B cell (primary cell): ENCODE results near the gene FMNL2. TPM values are rescaled to one million over a fixed set of nuclear protein-coding genes. Genes with fewer than 3 reads are reported as not detected.

Experiments used
- ATAC-seq: fragments of 200-7000 bp; cut with Tn5 transposase; one replicate; pipeline ENCODE4 v1.10.0; 2021; ENCODE audit warnings: low read depth, mild to moderate bottlenecking, moderate number of reproducible peaks, moderate library complexity
- CTCF ChIA-PET: fragments of 350-600 bp; sonication (Branson Sonifier 250); formaldehyde crosslinking; loops from one replicate; lab custom pipeline; 2021; ENCODE audit warnings: antibody characterized with exemption, inconsistent platforms; lab: Charles Lee
- POLR2A ChIA-PET: fragments of 350-600 bp; sonication (Branson Sonifier 250); formaldehyde crosslinking; loops from one replicate; lab custom pipeline; 2021; ENCODE audit warnings: antibody characterized with exemption; lab: Charles Lee
- DNase-seq: peaks from one replicate; pipeline ENCODE4 v3.0.0; 2013
- H2AFZ ChIP-seq: 2 replicates; pipeline ENCODE4 v1.6.1; 2012; ENCODE audit warnings: mild to moderate bottlenecking, low read depth, low read length; ENCODE audit not compliant: insufficient read depth, poor library complexity, severe bottlenecking
- H3K27ac ChIP-seq, 2 donors: 1 replicate in 1 of 2; 2 replicates in 1 of 2; pipeline ENCODE4 v1.5.1; 2012 to 2013; ENCODE audit warnings: low read length in 2 of 2, mild to moderate bottlenecking in 2 of 2, moderate library complexity in 1 of 2
- H3K27me3 ChIP-seq, 4 experiments: fragments of 200-600 bp in 1 of 4; sonication (generic) in 1 of 4; replicated peaks in 1 of 4; 1 replicate in 2 of 4; 2 replicates in 2 of 4; pipeline versions ENCODE4 v1.6.1 to v1.7.0; 2013 to 2016; ENCODE audit warnings: low read length in 3 of 4, mild to moderate bottlenecking in 2 of 4, mixed read lengths in 1 of 4, moderate library complexity in 1 of 4; ENCODE audit not compliant: insufficient read depth in 4 of 4, control insufficient read depth in 3 of 4; ENCODE audit errors: control extremely low read depth in 1 of 4
- H3K36me3 ChIP-seq, 2 experiments: replicated peaks in 1 of 2; 1 replicate in 1 of 2; 2 replicates in 1 of 2; pipeline versions ENCODE4 v1.6.1 to v1.7.1; 2013; ENCODE audit warnings: low read length in 1 of 2; ENCODE audit not compliant: insufficient read depth in 2 of 2, control insufficient read depth in 1 of 2; ENCODE audit errors: control extremely low read depth in 1 of 2, extremely low read depth in 1 of 2
- H3K4me1 ChIP-seq, 2 donors: fragments of 200-600 bp in 1 of 2; sonication (generic) in 1 of 2; 1 replicate in 1 of 2; 2 replicates in 1 of 2; pipeline versions ENCODE4 v1.5.1 to v1.6.1; 2013 to 2017; ENCODE audit warnings: low read length in 2 of 2; ENCODE audit not compliant: control insufficient read depth in 2 of 2, insufficient read depth in 2 of 2
- H3K4me2 ChIP-seq: replicated peaks from 2 replicates; pipeline ENCODE3; 2012; ENCODE audit warnings: mild to moderate bottlenecking, low read depth, low read length; ENCODE audit not compliant: poor library complexity, severe bottlenecking
- H3K4me3 ChIP-seq, 5 experiments: fragments of 200-600 bp in 1 of 5; sonication (generic) in 1 of 5; 1 replicate in 3 of 5; 2 replicates in 2 of 5; pipeline versions ENCODE4 v1.5.1 to v1.7.0; 2011 to 2016; ENCODE audit warnings: low read length in 4 of 5, mild to moderate bottlenecking in 4 of 5, low read depth in 2 of 5, control low read depth in 1 of 5, moderate library complexity in 1 of 5; ENCODE audit not compliant: insufficient read depth in 1 of 5; ENCODE audit errors: control extremely low read depth in 1 of 5, extremely low read depth in 1 of 5
- H3K79me2 ChIP-seq: fragments of 200-600 bp; sonication (generic); one replicate; pipeline ENCODE4 v1.6.0; 2016; ENCODE audit warnings: low read length; ENCODE audit not compliant: control insufficient read depth, insufficient read depth
- H3K9ac ChIP-seq: fragments of 200-600 bp; sonication (generic); 2 replicates; pipeline ENCODE4 v1.6.1; 2017; ENCODE audit warnings: mild to moderate bottlenecking, low read length, moderate library complexity
- H3K9me3 ChIP-seq, 3 donors: one replicate each; pipeline versions ENCODE4 v1.6.1 to v1.7.1; 2013; ENCODE audit warnings: low read length in 2 of 3; ENCODE audit not compliant: control insufficient read depth in 2 of 3, insufficient read depth in 1 of 3; ENCODE audit errors: control extremely low read depth in 1 of 3
- H4K20me1 ChIP-seq: 2 replicates; pipeline ENCODE4 v1.6.0; 2012; ENCODE audit warnings: mild to moderate bottlenecking, low read length; ENCODE audit not compliant: insufficient read depth, control insufficient read depth, poor library complexity, severe bottlenecking
- H3K27ac Mint-ChIP-seq: one replicate; pipeline ENCODE4 v1.8.0; 2021; ENCODE audit warnings: mixed read lengths
- H3K27me3 Mint-ChIP-seq: one replicate; pipeline ENCODE4 v1.8.0; 2021; ENCODE audit warnings: mixed read lengths
- H3K4me1 Mint-ChIP-seq: one replicate; pipeline ENCODE4 v1.8.0; 2021; ENCODE audit warnings: mixed read lengths
- H3K4me3 Mint-ChIP-seq: one replicate; pipeline ENCODE4 v1.8.0; 2021; ENCODE audit warnings: mixed read lengths
- H3K9me3 Mint-ChIP-seq: one replicate; pipeline ENCODE4 v1.8.0; 2022; ENCODE audit warnings: mixed read lengths; ENCODE audit not compliant: insufficient read depth
- EZH2 ChIP-seq: IDR thresholded peaks from 2 replicates; pipeline ENCODE4 v1.6.1; 2012; ENCODE audit warnings: borderline replicate concordance, low read depth, mild to moderate bottlenecking, moderate library complexity, low read length; ENCODE audit not compliant: insufficient read depth, poor library complexity, severe bottlenecking
- WGBS: methylation state at CpG from one replicate; pipeline ENCODE4 v1.1.5; 2013; ENCODE audit warnings: missing lambda C conversion rate; ENCODE audit not compliant: insufficient coverage; 5-methylcytosine and 5-hydroxymethylcytosine counted together
- intact Hi-C: fragments of 100-400 bp; cut with micrococcal nuclease; formaldehyde crosslinking; loops from one replicate; pipeline ENCODE4 v1.10.0; 2022
- polyA plus RNA-seq: library from polyadenylated mRNA; depleted of rRNA; stranded (reverse); fragments of >200 nt; gene quantifications from 2 replicates; pipeline ENCODE4 v1.2.3, GENCODE V29; 2012
- total RNA-seq, 2 donors: library from RNA; stranded (reverse); fragments of 120-200 nt in 1 of 2; gene quantifications; 1 replicate in 1 of 2; 2 replicates in 1 of 2; pipeline versions ENCODE4 v1.2.3 to v1.2.4, GENCODE V29; 2013 to 2022
- TF ChIP-seq, protein P1 (sequence below): fragments of 200-600 bp; IDR thresholded peaks from one replicate; pipeline ENCODE4 v1.8.0; 2022; ENCODE audit warnings: antibody characterized with exemption, mild to moderate bottlenecking

The FMNL2 gene
- total and polyA plus RNA-seq, 2 donors (not counting 1 experiment from before 2014, with no cell fraction given), result 0.73 to 8.8 TPM

DNA sequence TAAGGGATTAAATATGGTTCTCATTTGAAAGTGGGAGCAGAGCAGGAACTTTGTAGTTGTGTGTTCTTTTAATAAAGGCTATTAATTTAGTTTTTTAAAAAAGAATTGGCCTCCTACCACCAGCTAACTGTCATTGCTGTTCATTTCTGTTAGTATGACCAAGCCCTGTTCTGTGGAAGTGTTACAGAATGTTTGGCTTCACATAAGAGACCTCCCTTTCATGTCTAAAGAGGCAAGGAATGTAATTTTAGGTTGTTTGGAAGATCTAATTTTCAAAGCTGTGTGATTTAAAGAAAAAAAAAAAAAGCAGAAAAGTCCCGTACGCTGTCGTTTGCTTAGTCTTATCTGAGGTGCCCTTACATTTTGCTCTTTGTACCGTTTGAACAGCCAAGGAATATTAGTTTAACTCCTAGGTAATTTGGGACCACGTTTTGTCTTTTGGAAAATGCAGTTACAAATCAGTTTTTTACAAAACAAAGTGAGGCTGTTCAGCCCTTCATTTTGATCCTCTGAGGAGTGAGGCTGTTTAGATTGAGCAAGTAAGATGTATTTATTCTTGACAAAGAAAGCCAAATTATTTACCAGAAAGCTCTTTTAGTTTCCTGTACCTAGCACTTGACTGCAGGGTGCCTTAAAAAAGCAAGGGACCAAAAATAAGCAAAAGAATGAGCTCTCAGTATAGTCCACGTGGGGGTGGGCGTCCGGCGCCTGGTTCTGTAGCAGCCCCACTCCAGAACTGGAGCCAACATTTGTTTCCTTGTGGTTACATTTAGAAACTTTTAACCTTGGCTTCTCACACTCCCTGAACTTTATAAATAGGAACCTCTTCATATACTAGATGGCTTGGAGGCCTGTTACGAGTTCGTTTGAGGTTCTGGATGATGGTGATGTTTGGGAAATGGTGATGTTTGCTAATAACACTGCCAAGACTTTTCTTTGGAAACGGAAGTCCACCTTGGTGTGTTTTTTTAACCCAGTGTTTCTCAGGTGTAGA lies 136.2 kb downstream of the FMNL2 start:
- Histone ChIP-seq H4K20me1 (no peaks in the 10 kb centered on the region), H3K9ac (no peak overlapping the region), H3K4me1 (peaks cover 27 to 28% of the 10 kb centered on the region in 2 donors), H3K4me3 (no peak overlapping the region), H3K9me3 (no peaks in the 10 kb centered on the region), H3K36me3 (no peaks in the 10 kb centered on the region), H3K27ac (no peak overlapping the region), H2AFZ (no peak overlapping the region), H3K4me2 (no peak overlapping the region), H3K27me3 (no peaks in the 10 kb centered on the region), H3K79me2 (no peaks in the 10 kb centered on the region)
- POLR2A ChIA-PET, result no interaction called here
- TF ChIP-seq, protein P1, sequence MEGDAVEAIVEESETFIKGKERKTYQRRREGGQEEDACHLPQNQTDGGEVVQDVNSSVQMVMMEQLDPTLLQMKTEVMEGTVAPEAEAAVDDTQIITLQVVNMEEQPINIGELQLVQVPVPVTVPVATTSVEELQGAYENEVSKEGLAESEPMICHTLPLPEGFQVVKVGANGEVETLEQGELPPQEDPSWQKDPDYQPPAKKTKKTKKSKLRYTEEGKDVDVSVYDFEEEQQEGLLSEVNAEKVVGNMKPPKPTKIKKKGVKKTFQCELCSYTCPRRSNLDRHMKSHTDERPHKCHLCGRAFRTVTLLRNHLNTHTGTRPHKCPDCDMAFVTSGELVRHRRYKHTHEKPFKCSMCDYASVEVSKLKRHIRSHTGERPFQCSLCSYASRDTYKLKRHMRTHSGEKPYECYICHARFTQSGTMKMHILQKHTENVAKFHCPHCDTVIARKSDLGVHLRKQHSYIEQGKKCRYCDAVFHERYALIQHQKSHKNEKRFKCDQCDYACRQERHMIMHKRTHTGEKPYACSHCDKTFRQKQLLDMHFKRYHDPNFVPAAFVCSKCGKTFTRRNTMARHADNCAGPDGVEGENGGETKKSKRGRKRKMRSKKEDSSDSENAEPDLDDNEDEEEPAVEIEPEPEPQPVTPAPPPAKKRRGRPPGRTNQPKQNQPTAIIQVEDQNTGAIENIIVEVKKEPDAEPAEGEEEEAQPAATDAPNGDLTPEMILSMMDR, result no peak
- no peak for TF ChIP-seq EZH2
- H3K4me1 Mint-ChIP-seq, result peaks cover 30% of the 10 kb centered on the region
- intact Hi-C loops, result no loop called here
- no peaks in the 10 kb centered on the region for H3K27me3 Mint-ChIP-seq
- H3K4me3 Mint-ChIP-seq, result no peak overlapping the region
- CTCF ChIA-PET, result interaction anchor here (1.0 kb wide), 1 partner anchor 13 kb away, joined by 3 read pairs; no protein-coding TSS in a partner anchor
- ATAC-seq, result no peak
- no peak overlapping the region for H3K27ac Mint-ChIP-seq
- no peak for DNase-seq
- H3K9me3 Mint-ChIP-seq, result no peaks in the 10 kb centered on the region
- 93% methylated on average over 7 of the region's 12 CpGs for WGBS

DNA sequence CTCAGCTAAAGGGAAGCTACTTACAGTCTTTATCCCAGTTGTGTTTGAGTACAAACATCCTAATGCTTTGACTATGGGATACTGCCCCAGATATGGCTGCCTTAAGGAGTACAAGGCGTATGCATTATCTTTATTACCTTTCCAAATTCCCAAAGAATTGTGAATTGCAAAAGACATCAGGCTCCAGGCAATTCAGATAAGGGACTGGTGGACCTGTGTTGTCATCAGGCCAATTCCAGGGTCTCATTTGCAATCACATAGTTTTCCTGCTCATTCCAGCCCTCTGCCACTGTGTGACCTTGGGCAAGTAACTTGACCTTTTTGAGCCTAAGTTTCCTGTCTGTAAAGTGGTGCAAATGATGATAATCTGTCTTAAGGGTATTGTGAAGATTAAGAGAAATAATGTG lies 137.5 kb downstream of the FMNL2 start:
- no peak overlapping the region for H3K4me3 Mint-ChIP-seq
- DNase-seq, result no peak
- ATAC-seq, result no peak
- H3K27ac Mint-ChIP-seq, result no peak overlapping the region
- H3K27me3 Mint-ChIP-seq, result no peaks in the 10 kb centered on the region
- Histone ChIP-seq H3K9ac (no peak overlapping the region), H4K20me1 (no peaks in the 10 kb centered on the region), H3K9me3 (no peaks in the 10 kb centered on the region), H3K27ac (no peak overlapping the region), H3K4me2 (no peak overlapping the region), H2AFZ (no peak overlapping the region), H3K4me1 (peaks cover 14 to 16% of the 10 kb centered on the region in 2 donors), H3K36me3 (no peaks in the 10 kb centered on the region), H3K79me2 (no peaks in the 10 kb centered on the region), H3K4me3 (no peak overlapping the region), H3K27me3 (no peaks in the 10 kb centered on the region)
- CTCF ChIA-PET, result no interaction called here
- POLR2A ChIA-PET, result no interaction called here
- WGBS, result 100% methylated on average over 1 of the region's 1 CpG
- intact Hi-C loops, result no loop called here
- H3K9me3 Mint-ChIP-seq, result no peaks in the 10 kb centered on the region
- peaks cover 17% of the 10 kb centered on the region for H3K4me1 Mint-ChIP-seq
- TF ChIP-seq EZH2, result no peak
- TF ChIP-seq, protein P1, result no peak
